ENCODE measurements around the gene LCOR.

GRCh38 chr10:96912405-96912804, 80.3 kb downstream of the LCOR start:
- TF ChIP-seq, protein P1, sequence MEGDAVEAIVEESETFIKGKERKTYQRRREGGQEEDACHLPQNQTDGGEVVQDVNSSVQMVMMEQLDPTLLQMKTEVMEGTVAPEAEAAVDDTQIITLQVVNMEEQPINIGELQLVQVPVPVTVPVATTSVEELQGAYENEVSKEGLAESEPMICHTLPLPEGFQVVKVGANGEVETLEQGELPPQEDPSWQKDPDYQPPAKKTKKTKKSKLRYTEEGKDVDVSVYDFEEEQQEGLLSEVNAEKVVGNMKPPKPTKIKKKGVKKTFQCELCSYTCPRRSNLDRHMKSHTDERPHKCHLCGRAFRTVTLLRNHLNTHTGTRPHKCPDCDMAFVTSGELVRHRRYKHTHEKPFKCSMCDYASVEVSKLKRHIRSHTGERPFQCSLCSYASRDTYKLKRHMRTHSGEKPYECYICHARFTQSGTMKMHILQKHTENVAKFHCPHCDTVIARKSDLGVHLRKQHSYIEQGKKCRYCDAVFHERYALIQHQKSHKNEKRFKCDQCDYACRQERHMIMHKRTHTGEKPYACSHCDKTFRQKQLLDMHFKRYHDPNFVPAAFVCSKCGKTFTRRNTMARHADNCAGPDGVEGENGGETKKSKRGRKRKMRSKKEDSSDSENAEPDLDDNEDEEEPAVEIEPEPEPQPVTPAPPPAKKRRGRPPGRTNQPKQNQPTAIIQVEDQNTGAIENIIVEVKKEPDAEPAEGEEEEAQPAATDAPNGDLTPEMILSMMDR (IDR thresholded peaks at IDR 0.05) = no peak
- TF ChIP-seq ATF6 (CRISPR knock-in tag; IDR thresholded peaks at IDR 0.05) (no peak), ETV6 (CRISPR knock-in tag; IDR thresholded peaks at IDR 0.05) (no peak), JAZF1 (CRISPR knock-in tag; IDR thresholded peaks at IDR 0.05) (no peak), CBFB (CRISPR knock-in tag; IDR thresholded peaks at IDR 0.05; ENCODE audit: low read depth) (no peak), TCF7 (CRISPR knock-in tag; IDR thresholded peaks at IDR 0.05; ENCODE audit: low read depth) (no peak), NR1H2 (CRISPR knock-in tag; IDR thresholded peaks at IDR 0.05) (no peak), GRHL2 (CRISPR knock-in tag; IDR thresholded peaks at IDR 0.05; ENCODE audit: insufficient replicate concordance, severe bottlenecking) (no peak), NFYB (CRISPR knock-in tag; conservative IDR thresholded peaks at IDR 0.05; ENCODE audit: low read depth) (no peak), ZBTB43 (CRISPR knock-in tag; IDR thresholded peaks at IDR 0.05) (no peak), CREB1 (CRISPR knock-in tag; IDR thresholded peaks at IDR 0.05) (no peak)
- TF ChIP-seq, protein P2, sequence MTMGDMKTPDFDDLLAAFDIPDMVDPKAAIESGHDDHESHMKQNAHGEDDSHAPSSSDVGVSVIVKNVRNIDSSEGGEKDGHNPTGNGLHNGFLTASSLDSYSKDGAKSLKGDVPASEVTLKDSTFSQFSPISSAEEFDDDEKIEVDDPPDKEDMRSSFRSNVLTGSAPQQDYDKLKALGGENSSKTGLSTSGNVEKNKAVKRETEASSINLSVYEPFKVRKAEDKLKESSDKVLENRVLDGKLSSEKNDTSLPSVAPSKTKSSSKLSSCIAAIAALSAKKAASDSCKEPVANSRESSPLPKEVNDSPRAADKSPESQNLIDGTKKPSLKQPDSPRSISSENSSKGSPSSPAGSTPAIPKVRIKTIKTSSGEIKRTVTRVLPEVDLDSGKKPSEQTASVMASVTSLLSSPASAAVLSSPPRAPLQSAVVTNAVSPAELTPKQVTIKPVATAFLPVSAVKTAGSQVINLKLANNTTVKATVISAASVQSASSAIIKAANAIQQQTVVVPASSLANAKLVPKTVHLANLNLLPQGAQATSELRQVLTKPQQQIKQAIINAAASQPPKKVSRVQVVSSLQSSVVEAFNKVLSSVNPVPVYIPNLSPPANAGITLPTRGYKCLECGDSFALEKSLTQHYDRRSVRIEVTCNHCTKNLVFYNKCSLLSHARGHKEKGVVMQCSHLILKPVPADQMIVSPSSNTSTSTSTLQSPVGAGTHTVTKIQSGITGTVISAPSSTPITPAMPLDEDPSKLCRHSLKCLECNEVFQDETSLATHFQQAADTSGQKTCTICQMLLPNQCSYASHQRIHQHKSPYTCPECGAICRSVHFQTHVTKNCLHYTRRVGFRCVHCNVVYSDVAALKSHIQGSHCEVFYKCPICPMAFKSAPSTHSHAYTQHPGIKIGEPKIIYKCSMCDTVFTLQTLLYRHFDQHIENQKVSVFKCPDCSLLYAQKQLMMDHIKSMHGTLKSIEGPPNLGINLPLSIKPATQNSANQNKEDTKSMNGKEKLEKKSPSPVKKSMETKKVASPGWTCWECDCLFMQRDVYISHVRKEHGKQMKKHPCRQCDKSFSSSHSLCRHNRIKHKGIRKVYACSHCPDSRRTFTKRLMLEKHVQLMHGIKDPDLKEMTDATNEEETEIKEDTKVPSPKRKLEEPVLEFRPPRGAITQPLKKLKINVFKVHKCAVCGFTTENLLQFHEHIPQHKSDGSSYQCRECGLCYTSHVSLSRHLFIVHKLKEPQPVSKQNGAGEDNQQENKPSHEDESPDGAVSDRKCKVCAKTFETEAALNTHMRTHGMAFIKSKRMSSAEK (CRISPR knock-in tag; IDR thresholded peaks at IDR 0.05; ENCODE audit: borderline replicate concordance) = no peak
- TF ChIP-seq, protein P3, sequence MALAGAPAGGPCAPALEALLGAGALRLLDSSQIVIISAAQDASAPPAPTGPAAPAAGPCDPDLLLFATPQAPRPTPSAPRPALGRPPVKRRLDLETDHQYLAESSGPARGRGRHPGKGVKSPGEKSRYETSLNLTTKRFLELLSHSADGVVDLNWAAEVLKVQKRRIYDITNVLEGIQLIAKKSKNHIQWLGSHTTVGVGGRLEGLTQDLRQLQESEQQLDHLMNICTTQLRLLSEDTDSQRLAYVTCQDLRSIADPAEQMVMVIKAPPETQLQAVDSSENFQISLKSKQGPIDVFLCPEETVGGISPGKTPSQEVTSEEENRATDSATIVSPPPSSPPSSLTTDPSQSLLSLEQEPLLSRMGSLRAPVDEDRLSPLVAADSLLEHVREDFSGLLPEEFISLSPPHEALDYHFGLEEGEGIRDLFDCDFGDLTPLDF (CRISPR knock-in tag; IDR thresholded peaks at IDR 0.05) = no peak
